Prostate gland (tissue), 2 donors: ENCODE data around the gene ZNF728. TPM values are rescaled to one million over a fixed set of nuclear protein-coding genes. Genes with fewer than 3 reads are reported as not detected.
"Not testable (repeated sequence)": the region's sequence is repeated elsewhere in the genome, so short reads cannot be mapped to it uniquely, and the experiment has no call there.

ENCODE experiments used
- DNase-seq: peaks from one replicate; pipeline ENCODE4 v3.0.0-alpha.2; 2019; ENCODE audit warnings: low spot score
- H3K27ac ChIP-seq, 2 donors: fragments of 200-600 bp; sonication (generic); 2 replicates each; pipeline ENCODE4 v1.5.1; 2017 to 2019
- H3K27me3 ChIP-seq: fragments of 200-600 bp; sonication (generic); replicated peaks from 2 replicates; pipeline ENCODE4 v1.5.1; 2019; ENCODE audit not compliant: insufficient read depth
- H3K36me3 ChIP-seq, 2 donors: fragments of 200-600 bp; sonication (generic); 1 replicate in 1 of 2; 2 replicates in 1 of 2; pipeline versions ENCODE4 v1.5.1 to v1.8.1; 2017 to 2019
- H3K4me1 ChIP-seq: fragments of 200-600 bp; sonication (generic); replicated peaks from 2 replicates; pipeline ENCODE4 v1.5.1; 2019
- H3K4me3 ChIP-seq, 2 donors: fragments of 200-600 bp; sonication (generic); 2 replicates each; pipeline ENCODE4 v1.5.1; 2017 to 2019
- H3K9me3 ChIP-seq: fragments of 200-600 bp; sonication (generic); 2 replicates; pipeline ENCODE4 v1.5.1; 2017
- CTCF ChIP-seq, 4 experiments: fragments of 200-600 bp in 2 of 4; fragments of 450-650 bp in 2 of 4; sonication (generic) in 2 of 4; IDR thresholded peaks; 1 replicate in 3 of 4; 2 replicates in 1 of 4; pipeline ENCODE4 v1.5.1; 2016 to 2019; ENCODE audit warnings: antibody characterized with exemption in 4 of 4, mild to moderate bottlenecking in 2 of 4, moderate library complexity in 2 of 4
- POLR2A ChIP-seq: fragments of 450-650 bp; IDR thresholded peaks from one replicate; pipeline ENCODE4 v1.6.1; 2016; ENCODE audit warnings: antibody characterized with exemption, mild to moderate bottlenecking
- POLR2AphosphoS5 ChIP-seq: sonication (generic); formaldehyde crosslinking; IDR thresholded peaks from one replicate; pipeline ENCODE4 v1.6.1; 2017; ENCODE audit warnings: antibody characterized with exemption
- WGBS: methylation state at CpG from one replicate; pipeline ENCODE4 v1.1.5; 2018; 5-methylcytosine and 5-hydroxymethylcytosine counted together
- intact Hi-C: fragments of 100-400 bp; cut with DNase I; formaldehyde crosslinking; loops from one replicate; pipeline ENCODE4 v1.14.2; 2022
- total RNA-seq, 2 donors: library from RNA; depleted of rRNA; stranded (reverse); fragments of >200 nt; gene quantifications; one replicate each; pipeline ENCODE4 v1.1.0, GENCODE V29; 2016

The ZNF728 gene
- total RNA-seq, 2 donors from 2014 or later = 1.4 to 10.3 TPM

GRCh38 chr19:23015660-23016059, 12.7 kb upstream of the ZNF728 start:
- no peaks in the 10 kb centered on the region for H3K27me3 ChIP-seq
- no peak for DNase-seq
- H3K4me3 ChIP-seq = no peak overlapping the region
- intact Hi-C loops = no loop called here
- no peaks in the 10 kb centered on the region for H3K9me3 ChIP-seq
- H3K4me1 ChIP-seq = no peaks in the 10 kb centered on the region
- H3K27ac ChIP-seq = no peak overlapping the region
- H3K36me3 ChIP-seq = no peaks in the 10 kb centered on the region
- TF ChIP-seq CTCF (IDR thresholded peaks at IDR 0.05) (no peak), POLR2AphosphoS5 (no peak), POLR2A (no peak)

- H3K4me3 ChIP-seq, H3K27ac ChIP-seq, DNase-seq, H3K27me3 ChIP-seq, intact Hi-C loops, H3K4me1 ChIP-seq, H3K9me3 ChIP-seq, H3K36me3 ChIP-seq: not testable (repeated sequence)
- 52% methylated on average over 1 of the region's 1 CpG for WGBS
Observed at GRCh38 chr19:22994957-22995356, 8.0 kb downstream of the ZNF728 start.

- intact Hi-C loops = no loop called here
- 86% methylated on average over 2 of the region's 2 CpGs for WGBS
- no peak for DNase-seq
- H3K4me1 ChIP-seq = no peaks in the 10 kb centered on the region
- no peaks in the 10 kb centered on the region for H3K36me3 ChIP-seq
- TF ChIP-seq POLR2A (no peak), POLR2AphosphoS5 (no peak), CTCF (IDR thresholded peaks at IDR 0.05) (no peak)
- H3K27me3 ChIP-seq = no peaks in the 10 kb centered on the region
- peaks cover 6% of the 10 kb centered on the region for H3K9me3 ChIP-seq
- no peak overlapping the region for H3K4me3 ChIP-seq
- no peak overlapping the region for H3K27ac ChIP-seq
Observed at GRCh38 chr19:22976248-22976647, 26.7 kb downstream of the ZNF728 start.

GRCh38 chr19:22975546-22976136, 27.3 kb downstream of the ZNF728 start:
- H3K9me3 ChIP-seq, DNase-seq, H3K4me3 ChIP-seq, intact Hi-C loops, H3K27me3 ChIP-seq, H3K4me1 ChIP-seq, H3K36me3 ChIP-seq, H3K27ac ChIP-seq: not testable (repeated sequence)
- 85% methylated on average over 1 of the region's 1 CpG for WGBS

GRCh38 chr19:22945560-22945959, 57.4 kb downstream of the ZNF728 start:
- WGBS = 63% methylated on average over 5 of the region's 5 CpGs
- no peaks in the 10 kb centered on the region for H3K9me3 ChIP-seq
- TF ChIP-seq POLR2AphosphoS5 (no peak), POLR2A (no peak), CTCF (IDR thresholded peaks at IDR 0.05) (no peak)
- H3K36me3 ChIP-seq = no peaks in the 10 kb centered on the region
- H3K27ac ChIP-seq = no peak overlapping the region
- no peaks in the 10 kb centered on the region for H3K27me3 ChIP-seq
- intact Hi-C loops = no loop called here
- H3K4me3 ChIP-seq = no peak overlapping the region
- DNase-seq = no peak
- no peaks in the 10 kb centered on the region for H3K4me1 ChIP-seq

- intact Hi-C loops = no loop called here
- Histone ChIP-seq H3K27me3 (no peaks in the 10 kb centered on the region), H3K4me3 (no peak overlapping the region), H3K9me3 (no peaks in the 10 kb centered on the region), H3K27ac (no peak overlapping the region), H3K4me1 (no peaks in the 10 kb centered on the region), H3K36me3 (no peaks in the 10 kb centered on the region)
- DNase-seq = no peak
- TF ChIP-seq POLR2AphosphoS5 (no peak), CTCF (IDR thresholded peaks at IDR 0.05) (no peak), POLR2A (no peak)
- 86% methylated on average over 2 of the region's 2 CpGs for WGBS
Observed at GRCh38 chr19:22935151-22935550, 67.8 kb downstream of the ZNF728 start.

- H3K27me3 ChIP-seq, H3K36me3 ChIP-seq, H3K9me3 ChIP-seq, DNase-seq, H3K4me1 ChIP-seq, intact Hi-C loops, H3K4me3 ChIP-seq, H3K27ac ChIP-seq: not testable (repeated sequence)
- no CpG with 5 or more reads among the region's 34 CpGs for WGBS
Observed at GRCh38 chr19:22927576-22927975, 75.4 kb downstream of the ZNF728 start.

- H3K36me3 ChIP-seq, H3K4me1 ChIP-seq, H3K4me3 ChIP-seq, H3K27me3 ChIP-seq, H3K27ac ChIP-seq, DNase-seq, H3K9me3 ChIP-seq, intact Hi-C loops: not testable (repeated sequence)
- WGBS = 90% methylated on average over 24 of the region's 41 CpGs
Observed at GRCh38 chr19:22925181-22925580, 77.8 kb downstream of the ZNF728 start.
